ENCODE data around the gene PRPF6. TPM values are rescaled to one million over a fixed set of nuclear protein-coding genes. Genes with fewer than 3 reads are reported as not detected.

Gene PRPF6
- total RNA-seq, 1 experiment from 2014 or later = 24.2 TPM

DNA sequence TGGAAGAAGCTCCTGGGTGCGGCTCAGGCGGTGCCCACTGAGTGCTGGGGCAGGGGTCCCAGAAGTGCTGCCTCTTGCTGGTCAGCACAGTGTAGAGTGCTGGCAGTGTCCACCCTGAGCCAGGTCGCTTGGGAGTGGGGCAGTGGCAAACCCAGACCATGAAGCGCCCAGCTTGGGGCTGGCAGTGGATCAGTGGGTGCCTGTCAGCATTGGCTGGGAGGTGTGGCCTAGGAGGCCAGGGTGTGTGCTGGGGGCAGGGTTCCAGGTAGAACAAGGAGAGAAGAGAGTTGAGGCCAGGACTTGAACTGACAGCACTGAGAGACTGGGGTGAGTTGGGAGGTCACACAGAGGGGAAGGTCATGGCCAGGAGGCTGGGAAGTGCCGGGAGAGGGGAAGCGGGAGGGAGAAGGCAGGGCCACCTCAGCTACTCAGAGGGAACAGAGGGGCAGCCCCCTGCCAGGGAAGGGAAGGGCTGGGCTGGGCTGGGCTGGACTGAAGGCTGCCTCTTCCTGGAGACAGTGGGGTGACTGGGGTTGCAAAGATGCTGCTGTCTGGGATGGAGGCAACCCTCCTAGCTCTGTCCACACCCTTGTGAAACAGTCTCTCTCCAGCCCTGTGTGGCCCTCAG, 86.2 kb downstream of the PRPF6 start:
- H4K20me1 ChIP-seq (ENCODE audit: insufficient read depth, low read depth, low read length) = peaks cover 3% of the 10 kb centered on the region; the same call in 1 of the 2 replicates
- peak overlapping the region; percentile 98 for H3K9ac ChIP-seq (ENCODE audit: low read length)
- peaks cover 17% of the 10 kb centered on the region for H3K79me2 ChIP-seq (ENCODE audit: low read length)
- peak overlapping the region; percentile 91 for H3K4me2 ChIP-seq (ENCODE audit: low read depth, low read length, poor library complexity, severe bottlenecking)
- peak overlapping the region; percentile 97 for H3K27ac ChIP-seq (ENCODE audit: low read length)
- 0 out of 2 replicates have a peak, but pooled peaks cover 2% of the 10 kb centered on the region for H3K36me3 ChIP-seq (ENCODE audit: insufficient read depth, low read length)
- H3K4me3 ChIP-seq (ENCODE audit: low read length) = no peak overlapping the region; the same call in 1 of the 2 replicates
- H3K9me3 ChIP-seq (ENCODE audit: low read length) = no peaks in the 10 kb centered on the region
- H3K9me2 ChIP-seq (replicated peaks; ENCODE audit: insufficient read depth, low read length) = no peaks in the 10 kb centered on the region
- DNase-seq = peak; percentile 64
- H3K4me1 ChIP-seq (ENCODE audit: low read length) = peaks cover 91% of the 10 kb centered on the region
- H2AFZ ChIP-seq (ENCODE audit: low read length) = no peak overlapping the region
- H3K27me3 ChIP-seq (ENCODE audit: low read length) = no peaks in the 10 kb centered on the region

DNA sequence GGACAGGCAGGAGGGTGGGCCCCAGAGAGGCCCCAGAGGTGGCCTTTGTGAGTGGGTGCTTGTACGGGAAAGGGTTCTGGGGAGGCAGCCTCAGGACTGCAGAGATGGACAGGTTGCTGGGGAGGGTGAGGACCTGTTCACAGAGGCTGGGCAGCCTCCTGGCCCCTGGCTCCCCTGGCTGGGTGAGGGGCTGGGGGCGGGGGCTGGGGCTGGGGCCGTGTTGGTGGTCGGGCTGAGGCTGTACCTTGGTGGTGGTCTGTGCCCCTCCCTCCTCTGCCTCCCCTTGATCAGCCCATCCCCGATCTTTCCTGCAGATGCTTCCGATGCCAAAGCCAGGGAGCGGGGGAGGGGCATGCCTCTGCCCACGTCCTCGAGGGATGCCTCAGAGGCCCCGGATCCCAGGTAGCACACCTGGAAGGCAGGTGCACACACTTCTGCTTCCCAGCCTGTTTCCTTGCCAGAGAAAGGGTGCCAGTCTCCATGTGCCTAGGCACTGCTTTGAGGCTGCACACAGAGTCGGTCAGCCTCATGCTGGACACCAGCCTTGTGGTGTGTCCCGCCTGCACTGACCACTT, 86.9 kb downstream of the PRPF6 start:
- Histone ChIP-seq H3K79me2 (ENCODE audit: low read length) (peaks cover 17% of the 10 kb centered on the region), H3K9ac (ENCODE audit: low read length) (peak overlapping the region; percentile 98), H3K27me3 (ENCODE audit: low read length) (no peaks in the 10 kb centered on the region), H3K27ac (ENCODE audit: low read length) (peak overlapping the region; percentile 100), H3K36me3 (ENCODE audit: insufficient read depth, low read length) (0 out of 2 replicates have a peak, but pooled peaks cover 6% of the 10 kb centered on the region), H3K9me2 (replicated peaks; ENCODE audit: insufficient read depth, low read length) (no peaks in the 10 kb centered on the region), H2AFZ (ENCODE audit: low read length) (no peak overlapping the region), H3K4me1 (ENCODE audit: low read length) (peaks cover 91% of the 10 kb centered on the region), H3K9me3 (ENCODE audit: low read length) (no peaks in the 10 kb centered on the region), H4K20me1 (ENCODE audit: insufficient read depth, low read depth, low read length) (peaks cover 3% of the 10 kb centered on the region; the same call in 1 of the 2 replicates), H3K4me3 (ENCODE audit: low read length) (no peak overlapping the region), H3K4me2 (ENCODE audit: low read depth, low read length, poor library complexity, severe bottlenecking) (peak overlapping the region; percentile 91)
- DNase-seq = no peak

DNA sequence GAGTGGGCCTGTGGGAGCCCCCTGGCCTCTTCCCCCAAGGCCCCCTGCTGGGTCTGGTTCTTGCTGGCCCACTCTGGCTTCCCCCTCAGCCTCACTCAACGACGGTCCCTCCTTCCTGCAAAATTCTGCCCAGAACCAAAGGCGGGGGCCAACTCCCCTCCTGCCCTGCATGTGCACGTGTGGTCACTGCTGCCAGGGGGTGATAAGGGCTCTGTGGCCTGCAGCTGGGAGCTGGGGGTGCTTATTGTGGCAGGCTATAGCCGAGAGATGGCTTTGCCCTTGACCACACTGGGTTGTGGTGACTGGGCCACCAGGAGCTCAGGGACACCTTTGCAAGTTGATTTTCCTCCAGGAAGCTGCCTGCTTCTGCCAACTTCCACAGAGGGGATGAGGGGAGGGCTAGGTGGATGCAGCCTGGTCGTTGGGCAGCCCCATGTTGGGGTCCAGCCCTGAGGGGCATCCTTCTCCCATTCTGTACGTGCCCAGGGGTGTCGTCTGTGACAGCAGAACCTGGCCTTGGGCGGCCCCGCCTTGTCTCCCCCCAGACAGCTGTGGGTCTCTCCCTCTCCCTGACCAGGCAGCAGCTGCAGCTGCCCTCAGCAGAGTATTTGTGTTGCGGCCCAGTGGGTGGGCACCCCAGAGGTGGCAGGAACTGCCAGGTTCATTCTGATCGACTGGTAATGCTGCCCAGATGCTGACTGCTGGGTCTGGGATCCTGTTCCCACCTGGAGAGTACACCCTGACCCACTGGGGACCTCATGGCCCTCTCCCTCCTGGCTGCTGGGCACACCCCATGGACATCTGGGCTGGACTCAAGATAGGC, 87.7 kb downstream of the PRPF6 start:
- H3K9ac ChIP-seq (ENCODE audit: low read length) = peak overlapping the region; percentile 47
- no peaks in the 10 kb centered on the region for H3K9me3 ChIP-seq (ENCODE audit: low read length)
- DNase-seq = no peak
- peak overlapping the region; percentile 100 for H3K27ac ChIP-seq (ENCODE audit: low read length)
- no peaks in the 10 kb centered on the region for H3K9me2 ChIP-seq (replicated peaks; ENCODE audit: insufficient read depth, low read length)
- H2AFZ ChIP-seq (ENCODE audit: low read length) = no peak overlapping the region
- peaks cover 3% of the 10 kb centered on the region; the same call in 1 of the 2 replicates for H4K20me1 ChIP-seq (ENCODE audit: insufficient read depth, low read depth, low read length)
- H3K27me3 ChIP-seq (ENCODE audit: low read length) = no peaks in the 10 kb centered on the region
- H3K4me2 ChIP-seq (ENCODE audit: low read depth, low read length, poor library complexity, severe bottlenecking) = no peak overlapping the region
- peaks cover 9% of the 10 kb centered on the region; the same call in 1 of the 2 replicates for H3K36me3 ChIP-seq (ENCODE audit: insufficient read depth, low read length)
- no peak overlapping the region for H3K4me3 ChIP-seq (ENCODE audit: low read length)
- H3K79me2 ChIP-seq (ENCODE audit: low read length) = peaks cover 13% of the 10 kb centered on the region
- peaks cover 99% of the 10 kb centered on the region for H3K4me1 ChIP-seq (ENCODE audit: low read length)

DNA sequence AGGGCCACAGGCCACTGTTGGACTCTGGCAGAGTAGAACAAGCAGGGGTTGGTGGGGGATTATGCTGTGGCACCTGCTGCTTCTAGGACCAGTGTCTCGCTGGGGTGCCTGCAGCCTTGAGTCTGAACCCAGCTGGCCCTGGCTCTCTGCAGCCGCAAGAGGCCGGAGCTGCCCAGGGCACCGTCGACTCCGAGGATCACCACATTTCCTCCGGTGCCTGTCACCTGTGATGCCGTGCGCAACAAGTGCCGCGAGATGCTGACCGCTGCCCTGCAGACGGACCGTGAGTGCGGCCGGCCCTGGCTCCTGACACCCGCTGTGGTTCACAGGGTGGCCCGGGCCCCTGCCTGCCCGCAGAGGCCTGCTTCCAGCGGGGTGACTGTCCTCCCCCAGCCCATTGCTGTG, 88.3 kb downstream of the PRPF6 start:
- H3K27ac ChIP-seq (ENCODE audit: low read length) = peak overlapping the region; percentile 100
- peaks cover 7% of the 10 kb centered on the region for H3K79me2 ChIP-seq (ENCODE audit: low read length)
- peaks cover 15% of the 10 kb centered on the region; the same call in 1 of the 2 replicates for H3K36me3 ChIP-seq (ENCODE audit: insufficient read depth, low read length)
- peak overlapping the region; percentile 47 for H3K9ac ChIP-seq (ENCODE audit: low read length)
- H3K9me3 ChIP-seq (ENCODE audit: low read length) = no peaks in the 10 kb centered on the region
- no peak overlapping the region for H2AFZ ChIP-seq (ENCODE audit: low read length)
- H3K4me3 ChIP-seq (ENCODE audit: low read length) = no peak overlapping the region
- no peaks in the 10 kb centered on the region for H3K27me3 ChIP-seq (ENCODE audit: low read length)
- no peak for DNase-seq
- H3K4me1 ChIP-seq (ENCODE audit: low read length) = peaks cover 100% of the 10 kb centered on the region
- no peak overlapping the region for H3K4me2 ChIP-seq (ENCODE audit: low read depth, low read length, poor library complexity, severe bottlenecking)
- H4K20me1 ChIP-seq (ENCODE audit: insufficient read depth, low read depth, low read length) = peaks cover 3% of the 10 kb centered on the region; the same call in 1 of the 2 replicates
- H3K9me2 ChIP-seq (replicated peaks; ENCODE audit: insufficient read depth, low read length) = no peaks in the 10 kb centered on the region

DNA sequence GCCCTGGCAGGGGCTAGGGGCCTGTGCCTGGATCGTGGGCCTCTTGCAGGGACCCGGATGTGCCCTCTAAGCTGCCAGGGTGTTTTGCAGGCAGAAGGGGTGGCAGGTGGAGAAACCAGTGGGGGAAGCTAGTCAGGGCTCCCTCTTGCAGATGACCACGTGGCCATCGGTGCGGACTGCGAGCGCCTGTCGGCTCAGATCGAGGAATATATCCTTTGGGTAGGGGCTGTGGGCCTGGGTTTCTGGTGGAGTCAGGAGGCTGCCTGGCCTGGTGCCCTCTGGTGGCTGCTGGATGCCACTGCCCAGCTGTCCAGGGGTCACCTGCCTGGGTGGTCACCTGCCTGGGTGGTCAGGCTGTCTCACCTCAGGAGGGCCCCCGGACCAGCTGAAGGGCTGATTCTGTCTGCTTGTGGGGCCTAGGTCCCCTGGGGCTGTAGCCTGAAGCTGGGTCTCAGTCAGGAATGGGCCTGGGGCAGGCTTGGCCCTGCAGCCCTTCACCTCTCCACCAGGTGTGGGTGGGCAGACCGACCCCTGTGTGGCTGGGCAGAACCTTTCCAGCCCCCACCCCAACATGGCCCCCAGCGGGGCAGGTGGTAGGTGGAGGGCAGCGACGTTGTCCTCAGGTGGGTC, 88.8 kb downstream of the PRPF6 start:
- Histone ChIP-seq H3K79me2 (ENCODE audit: low read length) (peaks cover 3% of the 10 kb centered on the region; the same call in 1 of the 2 replicates), H3K4me3 (ENCODE audit: low read length) (no peak overlapping the region), H3K9me2 (replicated peaks; ENCODE audit: insufficient read depth, low read length) (no peaks in the 10 kb centered on the region), H3K27me3 (ENCODE audit: low read length) (no peaks in the 10 kb centered on the region), H3K27ac (ENCODE audit: low read length) (peak overlapping the region; percentile 100), H3K4me2 (ENCODE audit: low read depth, low read length, poor library complexity, severe bottlenecking) (no peak overlapping the region), H3K9ac (ENCODE audit: low read length) (peak overlapping the region; percentile 47), H4K20me1 (ENCODE audit: insufficient read depth, low read depth, low read length) (peaks cover 3% of the 10 kb centered on the region; the same call in 1 of the 2 replicates), H2AFZ (ENCODE audit: low read length) (no peak overlapping the region), H3K36me3 (ENCODE audit: insufficient read depth, low read length) (peaks cover 15% of the 10 kb centered on the region; the same call in 1 of the 2 replicates), H3K9me3 (ENCODE audit: low read length) (no peaks in the 10 kb centered on the region), H3K4me1 (ENCODE audit: low read length) (peaks cover 100% of the 10 kb centered on the region)
- DNase-seq = peak; percentile 76

DNA sequence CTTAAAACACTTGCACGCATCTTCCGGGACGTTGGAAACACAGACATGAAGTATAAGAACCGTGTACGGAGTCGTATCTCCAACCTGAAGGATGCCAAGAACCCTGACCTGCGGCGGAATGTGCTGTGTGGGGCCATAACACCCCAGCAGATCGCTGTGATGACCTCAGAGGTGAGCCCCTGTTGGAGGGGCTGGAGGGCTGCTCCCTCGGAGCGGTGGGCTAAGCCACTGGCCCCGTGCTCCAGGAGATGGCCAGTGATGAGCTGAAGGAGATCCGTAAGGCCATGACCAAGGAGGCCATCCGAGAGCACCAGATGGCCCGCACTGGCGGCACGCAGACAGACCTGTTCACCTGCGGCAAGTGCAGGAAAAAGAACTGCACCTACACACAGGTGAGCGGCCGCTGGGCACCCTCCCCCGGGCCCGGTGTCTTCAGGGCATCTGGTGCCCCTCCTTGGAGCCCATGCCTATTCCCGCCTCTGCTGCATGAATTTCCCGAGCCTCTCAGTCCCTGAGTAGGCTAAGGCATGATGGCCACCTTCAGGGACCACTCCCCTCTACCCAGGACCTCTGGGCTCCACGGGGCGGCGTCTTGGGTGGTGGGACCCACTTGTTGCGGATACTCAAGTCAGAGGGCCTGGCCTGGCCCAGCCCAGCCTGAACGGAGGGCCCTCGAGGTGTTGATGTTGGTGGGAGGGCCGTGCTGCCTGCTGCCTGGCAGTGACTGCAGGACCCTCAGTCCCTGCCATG, 89.5 kb downstream of the PRPF6 start:
- H3K27me3 ChIP-seq (ENCODE audit: low read length) = no peaks in the 10 kb centered on the region
- H2AFZ ChIP-seq (ENCODE audit: low read length) = no peak overlapping the region
- peak overlapping the region; percentile 10 for H3K4me2 ChIP-seq (ENCODE audit: low read depth, low read length, poor library complexity, severe bottlenecking)
- H3K9ac ChIP-seq (ENCODE audit: low read length) = peak overlapping the region; percentile 96
- no peaks in the 10 kb centered on the region for H3K9me3 ChIP-seq (ENCODE audit: low read length)
- peaks cover 15% of the 10 kb centered on the region; the same call in 1 of the 2 replicates for H3K36me3 ChIP-seq (ENCODE audit: insufficient read depth, low read length)
- peaks cover 3% of the 10 kb centered on the region; the same call in 1 of the 2 replicates for H3K79me2 ChIP-seq (ENCODE audit: low read length)
- no peaks in the 10 kb centered on the region for H3K9me2 ChIP-seq (replicated peaks; ENCODE audit: insufficient read depth, low read length)
- H4K20me1 ChIP-seq (ENCODE audit: insufficient read depth, low read depth, low read length) = peaks cover 3% of the 10 kb centered on the region; the same call in 1 of the 2 replicates
- peaks cover 100% of the 10 kb centered on the region for H3K4me1 ChIP-seq (ENCODE audit: low read length)
- H3K27ac ChIP-seq (ENCODE audit: low read length) = peak overlapping the region; percentile 100
- no peak for DNase-seq
- H3K4me3 ChIP-seq (ENCODE audit: low read length) = no peak overlapping the region
